ENCODE results near the gene HSPA14.
"Not testable (repeated sequence)": the region's sequence is repeated elsewhere in the genome, so short reads cannot be mapped to it uniquely, and the experiment has no call there.

The HSPA14 gene

GRCh38 chr10:14891151-14891550, 53.0 kb downstream of the HSPA14 start:
- no peak for DNase-seq

GRCh38 chr10:14904316-14904732, 66.2 kb downstream of the HSPA14 start:
- DNase-seq = no peak

GRCh38 chr10:14904864-14905263, 66.8 kb downstream of the HSPA14 start:
- no peak for DNase-seq

GRCh38 chr10:14905890-14906289, 67.8 kb downstream of the HSPA14 start:
- no peak for DNase-seq

GRCh38 chr10:14906765-14907164, 68.7 kb downstream of the HSPA14 start:
- DNase-seq = no peak

GRCh38 chr10:14907591-14907990, 69.5 kb downstream of the HSPA14 start:
- not testable (repeated sequence) for DNase-seq

GRCh38 chr10:14909101-14909500, 71.0 kb downstream of the HSPA14 start:
- DNase-seq = no peak

GRCh38 chr10:14910953-14911352, 72.8 kb downstream of the HSPA14 start:
- DNase-seq = no peak

- no peak for DNase-seq
Measured at GRCh38 chr10:14911801-14912200, 73.7 kb downstream of the HSPA14 start.

- no peak for DNase-seq
Measured at GRCh38 chr10:14916600-14916999, 78.5 kb downstream of the HSPA14 start.

GRCh38 chr10:14917827-14918226, 79.7 kb downstream of the HSPA14 start:
- no peak for DNase-seq

GRCh38 chr10:14918964-14919363, 80.9 kb downstream of the HSPA14 start:
- DNase-seq = no peak

Data from T-helper 9 cell (primary cell).